HFF-Myc (cell line): ENCODE results near the gene CXXC5.

Experiments
- DNase-seq: peaks from one replicate; pipeline ENCODE4 v3.0.0-alpha.2; 2011; ENCODE audit warnings: low read depth; ENCODE audit errors: extremely low read depth
- H3K4me3 ChIP-seq: replicated peaks from 2 replicates; pipeline ENCODE4 v1.5.1; 2011; ENCODE audit warnings: low read depth, mild to moderate bottlenecking, control low read depth, low read length
- TF ChIP-seq, protein P1 (sequence below): IDR thresholded peaks from 2 replicates; pipeline ENCODE4 v1.5.1; 2012; ENCODE audit warnings: mild to moderate bottlenecking, low read depth, low read length, control low read depth; ENCODE audit errors: missing control alignments

The CXXC5 gene

DNA sequence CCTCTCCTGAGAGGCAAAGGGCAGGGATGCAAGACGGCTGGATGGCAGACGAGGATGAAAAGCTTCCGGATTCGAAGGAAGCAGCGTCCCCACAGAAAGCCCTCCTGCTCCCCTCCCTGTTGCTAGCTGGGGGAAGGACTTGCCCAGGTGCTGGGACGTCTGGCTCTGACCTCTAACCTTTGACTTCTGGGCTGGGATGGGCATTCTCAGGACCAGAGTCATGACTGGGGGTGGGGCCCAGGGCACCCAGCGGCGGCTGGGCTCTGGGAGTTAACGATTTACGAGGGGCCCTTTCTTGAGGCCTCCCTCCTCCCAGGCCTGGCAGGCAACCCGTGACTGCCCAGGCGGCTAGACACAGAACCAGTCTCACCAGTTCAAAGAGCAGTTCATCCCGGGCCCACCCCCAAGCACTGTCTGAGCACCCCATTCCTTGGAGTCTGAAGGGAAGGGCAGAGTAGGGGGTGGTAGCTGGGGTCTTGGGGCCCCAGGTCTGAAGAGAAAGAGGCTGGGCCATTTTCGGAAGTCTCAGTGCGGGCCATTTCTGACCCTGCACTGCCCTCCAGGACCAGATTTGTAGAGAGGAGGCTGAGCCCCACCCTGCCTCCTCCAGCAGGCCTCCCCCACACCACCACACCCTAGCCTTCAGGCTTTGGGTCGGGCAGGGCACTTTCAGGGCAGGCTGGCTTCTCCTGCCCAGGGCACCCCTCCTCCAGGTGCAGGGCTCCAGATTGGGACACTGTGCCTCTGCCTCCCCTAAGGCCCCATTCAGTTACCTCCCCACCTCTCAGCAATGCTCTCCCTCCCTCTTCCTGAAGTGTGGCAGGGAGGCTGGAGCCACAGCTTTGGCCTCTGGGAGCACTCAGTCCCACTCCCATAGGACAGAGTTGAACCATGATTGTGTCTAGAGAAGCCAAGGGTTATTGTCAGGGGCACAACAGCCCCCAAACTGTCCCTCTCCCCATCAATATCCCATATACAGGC, 5.0 kb upstream of the CXXC5 start:
- TF ChIP-seq, protein P1, sequence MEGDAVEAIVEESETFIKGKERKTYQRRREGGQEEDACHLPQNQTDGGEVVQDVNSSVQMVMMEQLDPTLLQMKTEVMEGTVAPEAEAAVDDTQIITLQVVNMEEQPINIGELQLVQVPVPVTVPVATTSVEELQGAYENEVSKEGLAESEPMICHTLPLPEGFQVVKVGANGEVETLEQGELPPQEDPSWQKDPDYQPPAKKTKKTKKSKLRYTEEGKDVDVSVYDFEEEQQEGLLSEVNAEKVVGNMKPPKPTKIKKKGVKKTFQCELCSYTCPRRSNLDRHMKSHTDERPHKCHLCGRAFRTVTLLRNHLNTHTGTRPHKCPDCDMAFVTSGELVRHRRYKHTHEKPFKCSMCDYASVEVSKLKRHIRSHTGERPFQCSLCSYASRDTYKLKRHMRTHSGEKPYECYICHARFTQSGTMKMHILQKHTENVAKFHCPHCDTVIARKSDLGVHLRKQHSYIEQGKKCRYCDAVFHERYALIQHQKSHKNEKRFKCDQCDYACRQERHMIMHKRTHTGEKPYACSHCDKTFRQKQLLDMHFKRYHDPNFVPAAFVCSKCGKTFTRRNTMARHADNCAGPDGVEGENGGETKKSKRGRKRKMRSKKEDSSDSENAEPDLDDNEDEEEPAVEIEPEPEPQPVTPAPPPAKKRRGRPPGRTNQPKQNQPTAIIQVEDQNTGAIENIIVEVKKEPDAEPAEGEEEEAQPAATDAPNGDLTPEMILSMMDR: no peak
- no peak overlapping the region for H3K4me3 ChIP-seq
- DNase-seq: no peak

DNA sequence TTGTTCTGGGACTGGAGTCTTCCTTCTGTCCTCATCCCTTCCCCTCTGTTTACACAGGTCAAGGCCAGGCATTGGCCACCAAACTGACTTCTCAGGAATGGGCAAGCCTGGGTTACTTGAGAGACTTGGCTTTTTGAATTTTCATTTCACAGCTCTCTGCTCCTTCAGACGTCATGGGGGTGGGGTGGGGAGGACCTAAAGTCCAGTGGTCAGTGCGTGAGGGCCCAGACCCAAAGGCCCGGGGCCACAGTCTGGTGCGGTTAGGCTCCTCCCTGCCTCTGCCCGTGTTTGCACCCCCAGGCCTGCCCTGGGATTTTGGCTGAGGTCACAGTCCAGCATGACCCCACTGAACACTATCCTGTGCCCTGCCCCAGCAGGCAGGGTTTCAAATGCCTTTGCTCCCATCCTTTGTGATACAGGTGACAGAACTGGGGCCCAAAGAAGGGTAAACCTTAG, 4.1 kb upstream of the CXXC5 start:
- TF ChIP-seq, protein P1: no peak
- H3K4me3 ChIP-seq: no peak overlapping the region
- DNase-seq: no peak

DNA sequence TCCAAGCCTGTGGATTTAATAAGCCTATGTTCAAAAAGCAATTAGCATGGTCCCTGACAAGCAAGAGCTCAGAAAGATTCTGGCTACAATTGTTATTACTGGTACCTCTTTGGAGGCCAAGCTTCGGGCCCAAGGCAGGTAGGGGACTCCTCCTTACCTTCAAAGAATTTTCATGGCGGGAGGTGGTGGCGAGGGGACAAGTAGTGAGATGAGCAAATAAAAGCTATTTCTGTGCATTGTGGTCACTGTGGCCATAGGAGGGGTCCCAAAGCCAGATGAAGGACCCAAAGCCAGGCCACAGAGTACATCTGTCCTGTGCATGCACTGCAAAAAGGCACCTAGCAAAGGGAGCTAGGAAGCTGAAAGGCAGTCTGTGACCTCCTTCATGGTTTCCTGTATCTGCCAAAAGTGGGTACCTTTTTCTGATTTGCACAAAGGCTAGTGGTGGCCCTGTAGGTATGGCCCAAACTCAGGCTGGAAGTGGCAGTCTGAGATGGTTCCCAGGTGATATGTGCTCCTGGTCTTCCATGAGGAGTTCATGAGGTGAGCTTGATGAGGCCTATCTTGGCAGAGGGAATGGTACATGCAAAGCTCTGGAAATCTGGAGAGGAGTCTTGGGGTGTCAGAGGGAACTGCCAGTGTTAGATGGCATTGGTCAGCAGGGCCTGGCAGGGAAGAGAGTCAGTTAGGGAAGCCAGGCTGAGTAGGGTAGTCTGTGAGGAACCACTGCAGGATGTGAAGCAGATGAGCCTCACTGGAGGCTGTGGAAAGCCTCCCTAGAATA, 3.3 kb upstream of the CXXC5 start:
- no peak overlapping the region for H3K4me3 ChIP-seq
- TF ChIP-seq, protein P1: no peak
- no peak for DNase-seq

DNA sequence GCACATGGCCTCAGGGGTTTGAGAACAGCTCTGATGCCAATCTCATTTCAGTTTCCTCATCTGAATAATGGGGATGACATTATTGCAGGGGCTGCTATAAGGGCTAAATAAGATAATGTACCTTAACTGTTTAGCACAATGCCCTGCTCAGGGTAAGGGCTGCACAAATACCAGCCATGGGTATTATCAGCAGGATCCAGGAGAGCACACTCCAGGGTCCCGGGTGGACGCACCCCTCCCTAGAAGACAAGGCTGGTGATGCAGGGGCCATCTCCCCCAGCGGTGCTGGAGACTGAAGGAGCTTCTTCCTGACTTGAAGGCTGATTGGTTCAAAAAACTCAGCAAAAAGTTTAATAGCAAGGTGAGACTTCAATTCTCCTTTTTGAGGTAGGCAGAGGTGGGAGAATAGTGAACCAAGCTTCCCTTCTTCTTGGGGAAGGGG, 2.7 kb upstream of the CXXC5 start:
- no peak overlapping the region for H3K4me3 ChIP-seq
- DNase-seq: no peak
- TF ChIP-seq, protein P1: no peak

DNA sequence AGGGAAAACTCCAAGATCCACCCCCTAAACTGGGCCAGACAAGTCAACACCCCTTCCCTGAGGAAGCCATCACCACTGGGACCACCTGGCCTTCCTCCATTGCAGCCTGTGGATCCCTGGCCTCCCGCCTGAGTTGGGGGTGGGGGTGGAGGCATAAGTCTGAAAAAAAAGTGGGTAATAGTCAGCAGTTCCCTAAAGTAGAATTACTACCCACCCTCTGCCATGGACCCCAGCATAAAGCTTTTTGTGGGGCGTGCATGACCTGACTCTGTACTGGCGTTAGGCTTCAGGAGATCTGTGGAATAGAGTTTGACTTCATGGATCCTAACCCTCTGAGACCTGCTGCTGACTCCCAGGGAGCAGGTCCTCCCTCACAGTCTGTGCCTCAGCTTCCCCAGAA, 2.0 kb upstream of the CXXC5 start:
- TF ChIP-seq, protein P1: no peak

DNA sequence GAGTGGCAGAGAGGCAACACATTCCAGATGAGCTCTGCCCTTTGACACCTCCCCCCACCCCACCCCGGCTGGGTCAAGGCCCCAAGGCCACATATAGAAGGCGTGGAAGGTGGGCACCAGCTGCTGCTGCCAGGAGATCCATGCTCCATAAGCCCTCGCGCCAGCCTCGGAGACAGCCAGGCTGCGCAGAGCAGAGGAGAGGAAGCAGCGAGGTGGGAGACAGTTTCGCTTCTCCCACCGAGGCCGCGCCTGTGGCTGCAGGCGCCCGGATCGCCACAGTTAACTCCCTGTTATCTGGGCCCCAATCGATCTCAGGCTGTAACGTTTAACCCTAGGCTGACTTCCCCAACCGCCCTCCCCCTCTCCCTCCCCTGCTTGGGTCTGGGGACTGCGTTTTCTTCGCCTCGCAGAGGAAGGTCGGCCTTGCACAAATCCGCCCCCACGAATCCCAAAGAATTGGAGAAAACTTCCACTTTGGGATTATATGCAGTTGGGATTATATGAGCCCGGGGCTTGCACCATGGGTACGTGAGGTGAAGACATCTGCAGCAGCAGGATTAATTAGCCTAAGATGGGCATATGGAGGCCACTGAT, 1.1 kb upstream of the CXXC5 start:
- no peak for DNase-seq
- no peak overlapping the region for H3K4me3 ChIP-seq
- TF ChIP-seq, protein P1: no peak

More for the DNA sequence above, 2.0 kb upstream of the CXXC5 start:
- no peak overlapping the region for H3K4me3 ChIP-seq
- no peak for DNase-seq
